SK-N-SH (cell line): Measurements from ENCODE around the gene STK32A.

Source experiments
- CHD2 ChIP-seq: fragments of 150-350 bp; IDR thresholded peaks from 2 replicates; pipeline ENCODE4 v1.6.1; 2018; ENCODE audit warnings: low read length; ENCODE audit not compliant: partially characterized antibody
- EP300 ChIP-seq, 2 experiments: IDR thresholded peaks; 2 replicates each; pipeline versions ENCODE4 v1.4.0 to v1.6.1; 2012; ENCODE audit warnings: borderline replicate concordance in 1 of 2, low read depth in 1 of 2, low read length in 1 of 2
- JUND ChIP-seq: IDR thresholded peaks from 2 replicates; pipeline ENCODE4 v1.4.0; 2012
- MEF2A ChIP-seq: IDR thresholded peaks from 2 replicates; pipeline ENCODE4 v1.4.0; 2012; ENCODE audit warnings: low read depth, borderline replicate concordance
- MXI1 ChIP-seq: IDR thresholded peaks from 2 replicates; pipeline ENCODE4 v1.6.1; 2012; ENCODE audit warnings: mild to moderate bottlenecking, low read depth, low read length, improper control_type of control experiment
- NRF1 ChIP-seq: IDR thresholded peaks from 2 replicates; pipeline ENCODE4 v1.6.1; 2012; ENCODE audit warnings: low read depth, mild to moderate bottlenecking, low read length
- RCOR1 ChIP-seq: fragments of 150-350 bp; IDR thresholded peaks from 2 replicates; pipeline ENCODE4 v1.6.1; 2017; ENCODE audit warnings: antibody characterized with exemption, low read length
- SIN3A ChIP-seq: IDR thresholded peaks from 2 replicates; pipeline ENCODE4 v1.6.1; 2012; ENCODE audit warnings: low read depth, mild to moderate bottlenecking, low read length, moderate library complexity, borderline replicate concordance
- TCF12 ChIP-seq: IDR thresholded peaks from 2 replicates; pipeline ENCODE4 v1.4.0; 2012
- TF ChIP-seq, protein P1 (sequence below): fragments of 200-600 bp; sonication (generic); IDR thresholded peaks from 2 replicates; pipeline ENCODE4 v1.6.1; 2017; ENCODE audit warnings: antibody characterized with exemption, mild to moderate bottlenecking, moderate library complexity
- TF ChIP-seq, protein P2 (sequence below): IDR thresholded peaks from 2 replicates; pipeline ENCODE4 v1.6.1; 2012; ENCODE audit warnings: mild to moderate bottlenecking, low read depth, low read length, moderate library complexity
- TF ChIP-seq, protein P3 (sequence below): IDR thresholded peaks from 2 replicates; pipeline ENCODE4 v1.4.0; 2012; ENCODE audit warnings: low read depth

DNA sequence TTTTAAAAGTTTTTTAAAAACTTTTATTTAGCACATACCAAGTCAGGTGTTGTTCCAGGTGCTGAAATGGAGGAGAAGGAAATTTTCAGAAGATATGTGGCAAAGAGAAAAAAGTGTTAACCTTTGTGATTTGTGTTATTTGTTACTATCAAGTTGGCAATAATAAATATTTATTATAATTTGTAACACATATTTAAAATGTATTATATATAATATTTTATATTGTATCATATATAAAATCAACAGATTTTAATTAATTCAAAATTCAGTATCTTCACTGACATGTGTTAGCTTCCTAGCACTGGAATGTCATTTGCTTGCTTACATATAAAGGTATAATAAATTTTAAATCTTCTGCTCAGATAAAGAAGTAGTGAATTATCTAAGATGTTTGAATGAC, 71.5 kb downstream of the STK32A start:
- TF ChIP-seq, protein P1, sequence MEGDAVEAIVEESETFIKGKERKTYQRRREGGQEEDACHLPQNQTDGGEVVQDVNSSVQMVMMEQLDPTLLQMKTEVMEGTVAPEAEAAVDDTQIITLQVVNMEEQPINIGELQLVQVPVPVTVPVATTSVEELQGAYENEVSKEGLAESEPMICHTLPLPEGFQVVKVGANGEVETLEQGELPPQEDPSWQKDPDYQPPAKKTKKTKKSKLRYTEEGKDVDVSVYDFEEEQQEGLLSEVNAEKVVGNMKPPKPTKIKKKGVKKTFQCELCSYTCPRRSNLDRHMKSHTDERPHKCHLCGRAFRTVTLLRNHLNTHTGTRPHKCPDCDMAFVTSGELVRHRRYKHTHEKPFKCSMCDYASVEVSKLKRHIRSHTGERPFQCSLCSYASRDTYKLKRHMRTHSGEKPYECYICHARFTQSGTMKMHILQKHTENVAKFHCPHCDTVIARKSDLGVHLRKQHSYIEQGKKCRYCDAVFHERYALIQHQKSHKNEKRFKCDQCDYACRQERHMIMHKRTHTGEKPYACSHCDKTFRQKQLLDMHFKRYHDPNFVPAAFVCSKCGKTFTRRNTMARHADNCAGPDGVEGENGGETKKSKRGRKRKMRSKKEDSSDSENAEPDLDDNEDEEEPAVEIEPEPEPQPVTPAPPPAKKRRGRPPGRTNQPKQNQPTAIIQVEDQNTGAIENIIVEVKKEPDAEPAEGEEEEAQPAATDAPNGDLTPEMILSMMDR, result no peak
- TF ChIP-seq RCOR1 (no peak), SIN3A (no peak), MEF2A (no peak), TCF12 (no peak), EP300 (IDR thresholded peaks at IDR 0.05; ENCODE audit: borderline replicate concordance in 1 of 2, low read depth in 1 of 2, low read length in 1 of 2) (no peak), CHD2 (no peak), MXI1 (no peak), JUND (no peak), NRF1 (no peak)
- TF ChIP-seq, protein P2, sequence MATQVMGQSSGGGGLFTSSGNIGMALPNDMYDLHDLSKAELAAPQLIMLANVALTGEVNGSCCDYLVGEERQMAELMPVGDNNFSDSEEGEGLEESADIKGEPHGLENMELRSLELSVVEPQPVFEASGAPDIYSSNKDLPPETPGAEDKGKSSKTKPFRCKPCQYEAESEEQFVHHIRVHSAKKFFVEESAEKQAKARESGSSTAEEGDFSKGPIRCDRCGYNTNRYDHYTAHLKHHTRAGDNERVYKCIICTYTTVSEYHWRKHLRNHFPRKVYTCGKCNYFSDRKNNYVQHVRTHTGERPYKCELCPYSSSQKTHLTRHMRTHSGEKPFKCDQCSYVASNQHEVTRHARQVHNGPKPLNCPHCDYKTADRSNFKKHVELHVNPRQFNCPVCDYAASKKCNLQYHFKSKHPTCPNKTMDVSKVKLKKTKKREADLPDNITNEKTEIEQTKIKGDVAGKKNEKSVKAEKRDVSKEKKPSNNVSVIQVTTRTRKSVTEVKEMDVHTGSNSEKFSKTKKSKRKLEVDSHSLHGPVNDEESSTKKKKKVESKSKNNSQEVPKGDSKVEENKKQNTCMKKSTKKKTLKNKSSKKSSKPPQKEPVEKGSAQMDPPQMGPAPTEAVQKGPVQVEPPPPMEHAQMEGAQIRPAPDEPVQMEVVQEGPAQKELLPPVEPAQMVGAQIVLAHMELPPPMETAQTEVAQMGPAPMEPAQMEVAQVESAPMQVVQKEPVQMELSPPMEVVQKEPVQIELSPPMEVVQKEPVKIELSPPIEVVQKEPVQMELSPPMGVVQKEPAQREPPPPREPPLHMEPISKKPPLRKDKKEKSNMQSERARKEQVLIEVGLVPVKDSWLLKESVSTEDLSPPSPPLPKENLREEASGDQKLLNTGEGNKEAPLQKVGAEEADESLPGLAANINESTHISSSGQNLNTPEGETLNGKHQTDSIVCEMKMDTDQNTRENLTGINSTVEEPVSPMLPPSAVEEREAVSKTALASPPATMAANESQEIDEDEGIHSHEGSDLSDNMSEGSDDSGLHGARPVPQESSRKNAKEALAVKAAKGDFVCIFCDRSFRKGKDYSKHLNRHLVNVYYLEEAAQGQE, result no peak
- TF ChIP-seq, protein P3, sequence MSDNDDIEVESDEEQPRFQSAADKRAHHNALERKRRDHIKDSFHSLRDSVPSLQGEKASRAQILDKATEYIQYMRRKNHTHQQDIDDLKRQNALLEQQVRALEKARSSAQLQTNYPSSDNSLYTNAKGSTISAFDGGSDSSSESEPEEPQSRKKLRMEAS, result no peak
